NAMALWA (cell line): ENCODE data around the gene RNF26.
A peak's percentile ranks its signal among the peaks of the same experiment; 100 is the strongest.

Experiments used
- DNase-seq: peaks from one replicate; pipeline ENCODE4 v3.0.0-alpha.2; 2015; ENCODE audit warnings: low spot score

The RNF26 gene

GRCh38 chr11:119316016-119316728 lies 18.2 kb upstream of the RNF26 start:
- no peak for DNase-seq

GRCh38 chr11:119316729-119317591 lies 17.4 kb upstream of the RNF26 start, which contains the start of gene MCAM:
MCAM (minus strand) TSS chr11:119317130; CDS start chr11:119317101, 29 bp downstream.
- DNase-seq: no peak

- no peak for DNase-seq
These were observed 16.6 kb upstream of the RNF26 start for GRCh38 chr11:119317592-119318239.

- DNase-seq: peak; percentile 34
These were observed 15.8 kb upstream of the RNF26 start for GRCh38 chr11:119318240-119319135.

- no peak for DNase-seq
These were observed 15.1 kb upstream of the RNF26 start for GRCh38 chr11:119319136-119319699.

GRCh38 chr11:119319700-119320239 lies 14.6 kb upstream of the RNF26 start:
- DNase-seq: no peak

GRCh38 chr11:119320240-119320775 lies 14.0 kb upstream of the RNF26 start:
- DNase-seq: no peak

- DNase-seq: peak; percentile 60
These were observed 13.4 kb upstream of the RNF26 start for GRCh38 chr11:119320776-119321524.

GRCh38 chr11:119322360-119322739 lies 12.0 kb upstream of the RNF26 start:
- no peak for DNase-seq

- no peak for DNase-seq
These were observed 11.3 kb upstream of the RNF26 start for GRCh38 chr11:119322921-119323531.

GRCh38 chr11:119323532-119324033 lies 10.7 kb upstream of the RNF26 start:
- peak; percentile 80 for DNase-seq

GRCh38 chr11:119324189-119324588 lies 10.1 kb upstream of the RNF26 start:
- DNase-seq: no peak

GRCh38 chr11:119329320-119329719 lies 5.0 kb upstream of the RNF26 start:
- DNase-seq: no peak

- no peak for DNase-seq
These were observed 4.1 kb upstream of the RNF26 start for GRCh38 chr11:119330237-119330636.

- DNase-seq: no peak
These were observed 2.1 kb upstream of the RNF26 start for GRCh38 chr11:119332111-119332765.

GRCh38 chr11:119335091-119335654 lies 846 bp downstream of the RNF26 start:
- DNase-seq: no peak

GRCh38 chr11:119335655-119336543 lies 1.6 kb downstream of the RNF26 start:
- no peak for DNase-seq
